ENCODE data around the gene KIAA0040.

- TF ChIP-seq POLR2A (IDR thresholded peaks at IDR 0.05; ENCODE audit: low read length): no peak
- no peak for TF ChIP-seq GATA1 (IDR thresholded peaks at IDR 0.05; ENCODE audit: low read depth, low read length)
These were observed 16.9 kb upstream of the KIAA0040 start for GRCh38 chr1:175209493-175209921.

Measured in erythroblast (primary cell).